ENCODE results near the gene TYRO3.

The TYRO3 gene

DNA sequence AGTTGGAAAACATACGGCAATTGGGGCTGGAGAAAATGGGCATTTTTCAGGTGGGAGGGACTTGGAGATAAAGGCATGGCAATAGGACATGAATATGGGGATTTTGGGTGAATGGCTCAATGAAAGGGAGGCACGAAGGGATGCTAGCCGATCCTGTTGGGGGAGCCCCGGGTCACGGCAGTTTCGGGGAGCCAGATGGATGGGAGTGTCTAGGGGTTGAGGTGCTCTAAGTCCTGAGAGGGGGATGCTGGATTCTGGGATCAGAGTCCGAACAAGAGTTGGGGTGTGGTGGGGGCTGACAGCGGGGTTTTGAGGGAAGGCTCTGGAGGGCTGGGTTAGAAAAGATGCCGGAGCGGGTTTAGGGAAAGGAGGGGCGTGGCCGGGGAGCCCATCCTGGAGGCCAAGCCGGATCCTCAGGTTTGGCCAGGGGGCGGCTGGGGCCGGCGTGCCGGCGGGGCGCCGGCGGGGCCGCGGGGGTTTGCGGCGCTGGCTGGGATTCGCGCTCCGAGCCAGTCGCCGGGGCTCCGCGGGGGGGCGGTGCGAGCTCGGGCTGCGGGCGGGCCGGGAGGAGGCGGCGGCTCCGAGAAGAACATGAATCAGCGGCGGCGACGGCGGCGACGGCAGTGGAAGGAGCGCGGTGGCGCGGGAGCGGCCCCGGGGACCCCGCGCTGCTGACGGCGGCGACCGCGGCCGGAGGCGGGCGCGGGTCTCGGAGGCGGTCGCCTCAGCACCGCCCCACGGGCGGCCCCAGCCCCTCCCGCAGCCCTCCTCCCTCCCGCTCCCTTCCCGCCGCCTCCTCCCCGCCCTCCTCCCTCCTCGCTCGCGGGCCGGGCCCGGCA lies at the start of gene TYRO3:
TSS of gene TYRO3 (plus strand) at position 813 of the 839 bp plus-strand sequence. CDS start 46 bp downstream, outside the sequence.
- DNase-seq (ENCODE audit: low read depth in 2 of 2) = peak; percentile 43 to 71

DNA sequence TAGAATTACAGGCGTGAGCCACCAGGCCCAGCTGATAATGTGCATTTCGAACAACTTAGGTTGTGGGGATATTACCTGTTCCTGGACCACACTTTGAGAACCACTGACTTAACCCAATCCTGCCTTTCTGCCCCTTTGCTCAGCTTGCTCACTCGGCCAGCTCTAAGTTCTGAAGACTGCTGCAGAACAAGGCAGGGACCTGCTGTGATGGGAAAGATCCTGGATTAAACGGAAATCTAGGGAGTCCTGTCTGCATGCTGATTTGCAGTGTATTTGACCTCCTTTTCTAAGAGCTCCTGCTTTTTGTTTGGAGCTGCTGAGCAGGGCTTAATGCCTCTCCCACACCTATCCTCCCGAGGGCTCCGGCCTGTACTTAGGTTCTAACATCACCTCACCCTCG lies 48.3 kb upstream of the TYRO3 start:
- no peak for DNase-seq (ENCODE audit: low read depth in 2 of 2)

DNA sequence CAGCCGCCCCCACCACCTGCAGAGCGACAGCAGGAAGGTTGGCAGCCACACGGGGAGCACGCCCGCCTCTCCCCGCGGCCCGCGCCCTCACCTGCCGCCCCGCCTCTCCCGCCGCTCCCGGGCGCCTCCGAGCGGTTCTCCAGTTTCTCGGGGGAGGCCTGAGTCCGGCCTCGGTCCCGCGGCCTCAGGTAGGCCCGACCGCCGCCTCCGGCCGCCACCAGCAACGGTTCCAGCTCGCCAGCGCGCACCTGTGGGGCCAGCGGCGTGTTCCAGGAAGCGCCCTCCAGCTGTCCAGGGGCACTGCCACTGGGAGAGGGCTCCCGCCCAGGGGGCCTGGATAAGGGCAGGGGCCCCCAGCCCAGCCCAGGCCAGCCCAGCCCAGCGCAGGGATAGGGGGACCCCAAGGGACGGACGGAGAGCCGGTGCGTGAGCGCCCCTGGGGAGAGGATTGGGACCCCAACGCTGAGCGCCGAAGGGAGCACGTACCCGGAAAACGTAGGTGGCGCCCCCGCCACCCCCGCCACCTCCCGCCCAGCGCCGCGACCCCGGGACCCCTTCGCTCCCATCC lies 47.6 kb upstream of the TYRO3 start:
- DNase-seq (ENCODE audit: low read depth in 2 of 2) = no peak

DNA sequence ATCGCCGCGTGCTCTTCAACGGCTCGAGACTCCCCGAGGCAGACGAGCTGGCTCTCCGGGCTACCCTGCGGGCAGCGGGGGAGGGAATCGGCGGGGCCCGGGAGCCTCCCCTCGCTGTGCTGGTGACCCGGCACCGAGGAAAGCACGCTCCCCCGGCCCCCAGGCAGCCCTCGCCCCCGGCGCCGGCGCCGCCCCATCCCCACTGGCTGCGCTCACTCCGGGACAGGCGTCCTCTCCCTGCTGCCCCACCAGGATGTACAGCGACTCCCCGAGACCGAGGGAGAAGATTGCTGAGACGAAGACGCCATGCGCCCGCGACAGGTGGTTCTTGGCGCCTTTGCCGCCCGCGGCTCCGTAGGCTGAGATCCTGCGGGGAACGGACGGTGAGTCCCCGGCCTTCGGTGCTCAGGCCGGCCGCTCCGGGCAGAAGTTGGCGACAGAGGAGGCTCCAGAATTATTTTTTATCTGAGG lies 47.1 kb upstream of the TYRO3 start:
- DNase-seq (ENCODE audit: low read depth in 2 of 2) = no peak

DNA sequence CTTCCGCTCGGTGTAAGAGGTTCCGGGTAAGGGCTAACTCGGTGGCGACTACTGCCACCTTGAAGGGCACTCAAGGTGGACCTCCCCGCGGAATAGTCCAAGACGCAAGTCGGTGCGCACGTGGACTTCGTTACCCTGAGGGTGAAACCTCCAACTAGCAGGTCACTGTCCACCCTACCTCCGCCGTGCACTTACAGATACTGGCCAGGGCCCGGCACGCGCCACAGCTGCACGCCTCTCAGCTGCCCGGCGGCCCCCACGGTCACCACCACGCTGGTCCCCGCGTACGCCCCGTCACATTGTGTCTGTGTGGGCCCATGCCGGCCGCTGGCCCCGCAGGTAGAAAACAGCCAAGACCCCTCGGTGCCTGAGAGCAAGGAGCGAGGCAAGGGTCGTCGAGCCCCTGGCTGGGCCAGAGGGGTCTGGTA lies 46.5 kb upstream of the TYRO3 start:
- DNase-seq (ENCODE audit: low read depth in 2 of 2) = no peak

DNA sequence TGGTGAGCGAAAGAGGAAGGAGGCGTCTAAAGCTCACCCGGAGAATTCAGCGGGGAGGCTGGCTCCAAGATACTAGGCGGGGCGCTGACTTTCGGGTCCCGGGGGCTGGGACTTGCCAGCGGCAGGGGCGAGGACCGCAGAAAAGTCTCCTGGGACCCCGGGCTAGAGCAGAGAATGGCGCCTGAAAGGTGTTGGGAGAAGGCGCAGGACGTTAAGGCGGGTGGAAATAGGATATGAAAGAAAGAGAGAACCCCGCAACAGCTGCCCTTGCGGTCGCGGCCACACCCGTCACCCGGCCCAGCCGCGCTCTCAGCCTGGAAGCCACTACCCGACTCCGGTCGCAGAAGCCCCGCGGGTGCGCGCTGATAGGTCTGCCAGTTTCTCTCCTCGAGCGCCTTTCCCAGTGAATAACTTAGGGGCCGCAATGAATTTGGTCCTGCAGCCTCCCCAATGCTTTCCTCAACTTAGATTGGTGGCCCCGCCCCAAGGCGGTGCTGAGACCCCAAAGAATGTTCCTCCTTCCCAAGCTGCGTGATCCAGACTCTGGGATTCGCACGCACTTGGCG lies 46.0 kb upstream of the TYRO3 start:
- no peak for DNase-seq (ENCODE audit: low read depth in 2 of 2)

DNA sequence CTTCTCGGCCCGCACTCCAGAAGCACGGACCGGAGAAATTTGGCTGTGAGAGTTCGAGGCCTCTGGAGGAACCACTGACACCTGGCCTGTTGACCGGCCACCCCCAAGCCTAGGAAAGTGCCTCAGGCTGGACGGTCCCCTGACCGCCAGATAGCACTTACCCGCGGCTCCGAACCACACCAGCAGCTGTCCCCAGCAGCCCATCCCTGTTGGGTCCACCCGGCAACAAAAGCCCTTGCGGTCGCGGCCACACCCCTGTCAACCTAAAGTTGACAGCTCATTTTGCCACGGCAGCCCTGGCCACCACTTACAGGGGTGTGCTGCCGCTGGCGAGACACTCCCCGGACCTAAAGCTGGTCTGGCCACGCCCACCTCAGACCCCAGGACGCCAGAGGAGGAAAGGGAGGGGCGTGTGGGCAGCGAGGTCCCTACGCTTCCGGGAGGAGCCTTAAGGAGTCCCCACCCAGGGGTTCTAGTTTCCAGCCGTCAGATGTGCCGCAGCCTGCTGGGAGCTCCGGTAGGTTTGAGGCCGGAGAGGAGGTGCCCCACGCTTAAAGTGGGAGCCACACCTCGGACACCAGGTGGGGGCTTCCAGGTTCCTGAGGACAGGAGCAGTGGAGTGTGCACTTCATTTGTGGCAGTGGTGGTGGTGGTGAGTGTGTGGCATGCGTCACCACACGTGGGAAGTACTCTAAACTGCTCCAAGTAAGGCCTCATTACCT lies 45.3 kb upstream of the TYRO3 start, which contains the start of gene LTK:
TSS of gene LTK (minus strand) at position 322 of the 722 bp plus-strand sequence. CDS start at position 204, 118 bp downstream.
- no peak for DNase-seq (ENCODE audit: low read depth in 2 of 2)

DNA sequence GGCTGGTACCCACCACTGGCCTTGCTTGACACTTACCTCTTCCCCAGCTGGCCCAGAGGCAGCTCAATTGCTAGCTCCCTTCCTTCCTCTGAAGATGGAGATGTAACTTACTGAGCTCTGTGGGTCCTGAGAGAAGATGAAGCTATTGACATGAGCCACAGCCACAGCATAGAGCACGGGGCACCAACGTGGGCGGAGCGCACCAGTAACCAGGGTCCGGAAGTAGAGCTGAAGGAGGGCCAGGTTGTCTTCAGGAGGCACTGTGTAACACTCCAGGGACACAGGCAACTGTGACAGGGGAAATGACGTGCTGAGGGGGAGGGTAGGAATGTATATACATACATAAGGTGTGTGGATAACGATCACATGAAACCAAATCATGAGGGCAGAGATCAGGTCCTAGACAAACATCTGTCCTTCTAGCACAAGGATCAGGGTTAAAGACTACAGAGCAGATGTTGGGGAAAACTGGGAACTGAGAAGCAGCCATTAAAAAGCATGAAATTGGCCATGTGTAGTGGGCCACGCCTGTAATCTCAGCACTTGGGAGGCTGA lies 41.0 kb upstream of the TYRO3 start:
- no peak for DNase-seq (ENCODE audit: low read depth in 2 of 2)

DNA sequence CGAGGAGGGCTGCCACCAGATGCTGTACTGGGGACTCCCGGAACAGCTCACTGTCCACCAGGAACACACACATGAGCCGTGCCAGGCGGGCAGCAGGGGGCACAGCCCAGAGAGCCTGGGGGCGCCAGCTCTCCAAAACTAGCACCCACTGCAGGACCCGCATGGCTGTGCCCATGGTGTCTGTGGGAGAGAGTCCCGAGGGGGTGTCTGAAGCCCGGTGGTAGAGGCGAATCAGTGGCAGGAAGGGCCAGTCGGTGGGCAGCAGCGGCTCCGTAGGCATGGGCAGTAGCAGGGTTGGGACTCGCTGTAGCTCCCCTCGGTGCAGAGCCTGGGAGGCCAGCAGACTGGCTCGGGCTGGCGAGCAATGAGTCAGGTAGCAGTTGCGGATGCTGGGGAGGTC lies 38.4 kb upstream of the TYRO3 start:
- DNase-seq (ENCODE audit: low read depth in 2 of 2) = no peak

DNA sequence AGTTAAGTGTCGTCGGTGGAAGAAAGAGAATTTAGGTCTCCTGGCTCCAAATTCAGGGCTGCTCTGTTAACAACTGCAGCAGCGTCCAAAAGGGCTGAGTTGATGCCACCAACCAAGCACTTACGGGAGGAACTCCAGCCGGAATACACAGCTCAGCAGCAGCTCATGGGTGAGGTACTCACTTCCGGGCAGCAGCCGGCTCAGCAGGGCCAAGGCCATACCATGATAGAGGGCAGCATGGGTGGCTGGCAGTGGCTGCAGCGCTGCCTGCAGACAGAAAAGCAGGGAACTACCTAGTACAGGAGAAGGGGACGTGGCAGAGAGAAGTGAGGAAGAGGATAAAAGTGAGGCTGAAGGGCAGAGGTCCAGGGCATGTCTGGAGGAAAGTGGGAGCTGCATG lies 37.4 kb upstream of the TYRO3 start:
- DNase-seq (ENCODE audit: low read depth in 2 of 2) = no peak

DNA sequence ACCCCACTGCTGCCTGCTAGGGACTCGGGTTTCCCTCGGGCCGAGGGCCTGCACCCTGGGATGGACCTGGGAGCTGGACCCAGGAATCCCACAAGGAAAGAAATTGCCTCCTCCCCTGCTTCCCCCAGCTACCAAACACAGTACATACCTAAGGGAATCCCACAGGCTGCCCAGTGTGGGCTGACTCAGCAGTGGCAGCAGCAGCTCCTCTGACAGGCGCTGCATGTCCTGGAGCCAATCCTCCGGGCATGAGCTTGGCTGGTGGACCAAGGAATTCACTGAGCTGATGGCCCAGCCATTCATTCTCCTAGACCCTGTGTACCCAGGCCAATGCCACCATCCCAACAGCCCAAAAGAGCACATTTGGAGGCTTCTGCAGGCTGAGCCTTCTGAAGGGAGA lies 35.9 kb upstream of the TYRO3 start:
- no peak for DNase-seq (ENCODE audit: low read depth in 2 of 2)

DNA sequence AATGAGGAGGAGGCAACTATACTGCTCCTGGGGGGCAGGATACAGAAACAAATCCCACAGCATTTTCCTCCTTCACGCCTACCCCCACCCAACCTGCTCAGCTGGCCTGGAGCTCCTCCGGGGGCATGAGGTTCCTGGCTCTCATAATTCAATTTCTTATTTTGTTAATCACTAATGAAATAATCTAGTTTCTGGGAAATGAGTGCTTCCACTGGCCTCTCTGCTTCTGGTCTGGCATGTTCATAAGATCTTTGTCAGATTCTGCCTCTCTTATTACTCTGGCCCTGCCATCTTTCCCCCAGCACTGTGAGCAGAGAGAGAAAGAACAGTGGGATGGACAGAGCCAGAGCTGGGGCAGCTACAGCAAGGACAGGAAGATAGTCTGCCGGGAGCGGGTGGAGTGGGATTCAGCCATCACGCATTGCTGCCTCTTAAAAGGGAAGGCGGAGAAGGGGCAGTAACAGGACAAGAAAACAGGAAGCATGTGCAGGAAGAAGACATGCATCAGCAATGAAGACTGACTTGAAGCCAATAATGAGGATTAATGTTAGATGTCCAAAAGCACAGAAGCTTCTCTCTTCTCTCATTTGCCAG lies 28.6 kb upstream of the TYRO3 start:
- DNase-seq (ENCODE audit: low read depth in 2 of 2) = no peak

DNA sequence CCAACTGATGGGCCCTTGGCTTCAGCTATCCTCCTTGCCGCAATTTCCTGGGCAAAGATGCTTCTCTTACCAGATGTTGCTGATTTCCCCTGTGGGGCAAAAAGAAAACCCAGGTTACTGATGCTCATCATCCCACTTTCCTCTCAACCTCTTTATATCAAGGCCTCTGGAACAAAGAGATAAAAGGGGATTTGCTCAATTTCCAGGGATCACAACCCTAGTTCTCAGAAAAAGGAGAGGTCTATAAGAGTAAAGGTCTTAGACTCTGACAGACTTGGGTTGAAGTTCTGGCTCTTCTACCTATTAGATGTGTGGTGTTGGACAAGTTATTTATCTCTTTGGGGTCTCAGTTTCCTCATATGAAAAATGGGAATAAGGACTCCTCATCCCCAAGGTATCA lies 23.5 kb upstream of the TYRO3 start:
- no peak for DNase-seq (ENCODE audit: low read depth in 2 of 2)

DNA sequence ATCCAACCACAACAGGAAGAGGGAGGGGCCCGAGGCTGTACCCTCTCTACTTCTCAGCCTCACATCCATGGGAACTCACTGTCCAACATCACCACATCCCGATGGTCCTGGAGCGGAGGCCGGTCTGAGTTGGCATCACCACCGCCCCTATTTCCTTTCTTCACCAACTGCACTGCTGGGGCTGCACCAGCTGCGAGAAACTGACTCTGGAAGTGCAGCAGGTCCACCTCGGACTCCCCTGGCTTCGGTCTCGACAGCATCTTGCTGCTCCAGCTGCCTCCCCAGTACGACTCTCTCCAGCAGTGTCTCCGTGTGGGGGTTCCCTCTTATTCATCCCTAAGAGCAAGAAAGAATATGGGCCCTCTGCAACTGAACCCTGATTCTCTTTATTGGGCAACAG lies 22.1 kb upstream of the TYRO3 start:
- DNase-seq (ENCODE audit: low read depth in 2 of 2) = no peak

DNA sequence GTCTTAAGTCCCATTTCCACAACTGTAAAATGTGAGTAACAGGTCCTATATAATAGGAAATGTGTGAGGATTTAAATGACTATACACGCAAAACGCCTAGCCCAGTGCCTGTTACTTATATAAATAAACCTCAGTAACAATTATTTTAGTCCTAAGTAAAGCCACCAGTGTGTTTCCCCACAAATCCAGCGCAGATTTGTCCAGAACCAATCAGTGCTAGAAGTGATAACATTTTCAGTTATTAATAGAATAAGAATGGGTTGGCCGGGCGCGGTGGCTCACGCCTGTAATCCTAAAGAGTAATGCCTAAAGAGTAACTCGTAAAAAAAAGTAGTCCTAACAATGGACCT lies 15.5 kb upstream of the TYRO3 start:
- DNase-seq (ENCODE audit: low read depth in 2 of 2) = no peak

DNA sequence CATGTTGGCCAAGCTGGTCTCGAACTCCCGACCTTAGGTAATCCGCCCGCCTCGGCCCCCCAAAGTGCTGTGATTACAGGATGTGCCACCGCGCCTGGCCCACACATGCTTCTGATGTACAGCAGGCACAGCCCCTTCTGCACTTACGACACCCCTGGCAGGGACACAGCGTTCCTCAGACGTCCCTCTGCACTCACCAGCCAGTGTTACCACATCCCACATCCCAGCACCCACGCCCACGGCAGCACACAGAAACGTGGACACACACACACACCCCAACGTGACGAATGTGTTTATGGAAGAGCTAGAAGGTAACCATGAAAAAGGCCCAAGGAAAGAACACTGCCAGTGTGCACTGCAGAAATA lies 14.4 kb upstream of the TYRO3 start:
- no peak for DNase-seq (ENCODE audit: low read depth in 2 of 2)

DNA sequence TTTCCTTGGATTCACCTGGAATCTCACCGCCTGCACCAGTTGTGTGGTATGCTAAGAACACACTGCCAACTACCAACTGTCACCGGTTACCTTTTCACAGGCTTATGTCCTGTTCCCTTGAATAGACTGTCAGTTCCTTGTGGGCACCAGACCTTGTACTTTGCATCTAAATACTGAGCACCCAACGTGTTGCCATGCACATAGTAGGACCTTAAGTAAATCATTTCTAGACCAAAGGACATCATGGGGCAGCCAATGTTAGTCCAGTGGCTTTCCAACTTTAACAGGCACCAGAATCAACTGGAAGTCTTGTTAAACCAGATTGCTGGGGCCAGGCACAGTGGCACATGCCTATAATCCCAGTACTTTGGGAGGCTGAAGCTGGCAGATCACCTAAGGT lies 13.8 kb upstream of the TYRO3 start:
- DNase-seq (ENCODE audit: low read depth in 2 of 2) = no peak

DNA sequence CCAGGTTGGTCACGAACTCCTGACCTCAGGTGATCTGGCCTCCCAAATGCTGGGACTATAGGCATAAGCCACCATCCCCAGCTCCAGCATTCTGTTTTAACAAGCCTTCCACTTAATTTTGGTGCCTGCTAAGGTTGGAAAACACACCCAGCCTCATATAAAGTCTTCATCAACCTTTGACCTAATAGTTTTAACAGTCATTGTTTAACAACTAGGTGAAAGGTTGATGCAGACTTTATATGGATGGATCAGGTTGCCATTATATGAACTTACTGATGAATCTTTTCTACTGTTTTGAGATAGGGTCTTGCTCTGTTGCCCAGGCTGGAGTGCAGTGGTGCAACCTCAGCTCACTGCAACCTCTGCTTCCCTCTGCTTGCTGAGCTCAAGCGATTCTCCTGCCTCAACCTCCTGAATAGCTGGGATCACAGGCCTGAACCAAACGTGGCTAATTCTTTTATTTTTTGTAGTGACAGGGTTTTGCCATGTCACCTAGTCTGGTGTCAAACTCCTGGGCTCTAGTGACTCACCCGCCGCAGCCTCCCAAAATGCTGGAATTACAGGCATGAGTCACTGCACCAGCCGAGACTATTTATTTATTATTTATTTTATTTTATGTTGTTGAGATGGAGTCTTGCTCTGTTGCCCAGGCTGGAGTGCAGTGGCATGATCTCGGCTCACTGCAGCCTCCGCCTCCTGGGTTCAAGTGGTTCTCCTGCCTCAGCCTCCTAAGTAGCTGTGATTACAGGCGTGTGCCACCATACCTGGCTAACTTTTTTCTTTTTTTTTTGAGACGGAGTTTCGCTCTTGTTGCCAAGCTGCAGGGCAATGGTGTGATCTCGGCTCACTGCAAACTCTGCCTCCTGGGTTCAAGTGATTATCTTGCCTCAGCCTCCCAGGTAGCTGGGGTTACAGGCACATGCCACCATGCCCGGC lies 11.9 kb upstream of the TYRO3 start:
- DNase-seq (ENCODE audit: low read depth in 2 of 2) = no peak

DNA sequence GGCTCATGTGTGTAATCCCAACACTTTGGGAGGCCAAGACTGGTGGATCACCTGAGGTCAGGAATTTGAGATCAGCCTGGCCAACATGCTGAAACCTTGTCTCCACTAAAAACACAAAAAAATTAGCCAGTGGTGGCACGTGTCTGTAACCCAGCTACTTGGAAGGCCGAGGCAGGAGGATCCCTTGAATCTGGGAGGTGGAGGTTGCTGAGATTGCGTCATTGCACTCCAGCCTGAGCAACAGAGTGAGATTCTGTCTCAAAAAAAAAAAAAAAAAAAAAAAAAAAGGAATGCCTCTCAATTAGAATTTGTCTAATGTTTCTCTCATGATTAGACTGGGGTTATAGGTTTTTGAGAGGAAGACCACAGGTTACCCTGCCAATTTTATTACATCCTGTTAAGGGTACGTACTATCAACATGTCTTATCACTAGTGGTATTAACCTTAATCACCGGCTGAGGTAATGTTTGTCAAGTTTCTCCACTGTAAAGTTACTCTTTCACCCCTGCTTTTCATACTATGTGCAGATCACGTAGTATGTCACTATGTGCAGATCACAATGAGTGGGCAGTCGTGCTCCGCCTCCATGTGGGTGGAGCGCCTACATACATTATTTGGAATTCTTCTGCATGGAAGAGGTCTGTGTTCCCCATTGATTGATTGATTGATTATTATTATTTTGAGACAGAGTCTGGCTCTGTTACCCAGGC lies 8.8 kb upstream of the TYRO3 start:
- no peak for DNase-seq (ENCODE audit: low read depth in 2 of 2)

DNA sequence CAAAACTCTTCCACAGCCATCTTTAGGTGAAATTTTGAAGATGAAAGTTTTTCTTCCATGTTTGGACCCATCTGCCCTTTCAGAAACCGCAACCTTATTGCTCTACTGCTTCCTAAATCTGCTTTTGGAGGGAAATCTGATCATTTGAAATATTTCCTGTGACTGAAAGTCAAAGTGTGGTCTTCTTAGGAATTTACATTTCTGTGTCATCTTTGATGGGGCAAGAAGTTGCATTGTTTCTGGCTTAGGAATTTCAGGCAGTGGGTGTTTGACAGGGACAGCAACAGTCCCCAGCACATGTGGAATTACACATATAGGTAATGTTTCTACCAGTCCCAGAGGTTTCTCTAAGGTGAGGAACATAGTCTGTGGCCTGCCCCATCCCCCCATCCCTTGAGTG lies 5.3 kb upstream of the TYRO3 start:
- no peak for DNase-seq (ENCODE audit: low read depth in 2 of 2)
